ENCODE data around the gene ATOH8.
A peak's percentile ranks its signal among the peaks of the same experiment; 100 is the strongest.

Gene ATOH8

GRCh38 chr2:85801871-85802270 lies 48.1 kb downstream of the ATOH8 start:
- DNase-seq (ENCODE audit: low read depth, low spot score) = no peak

- DNase-seq (ENCODE audit: low read depth, low spot score) = no peak
Measured at GRCh38 chr2:85802354-85803103, 48.7 kb downstream of the ATOH8 start.

GRCh38 chr2:85803704-85804425 lies 50.1 kb downstream of the ATOH8 start:
- DNase-seq (ENCODE audit: low read depth, low spot score) = no peak

- no peak for DNase-seq (ENCODE audit: low read depth, low spot score)
Measured at GRCh38 chr2:85804583-85804982, 50.8 kb downstream of the ATOH8 start.

- no peak for DNase-seq (ENCODE audit: low read depth, low spot score)
Measured at GRCh38 chr2:85806358-85807118, 52.7 kb downstream of the ATOH8 start.

- DNase-seq (ENCODE audit: low read depth, low spot score) = no peak
Measured at GRCh38 chr2:85807756-85808155, 54.0 kb downstream of the ATOH8 start.

- DNase-seq (ENCODE audit: low read depth, low spot score) = no peak
Measured at GRCh38 chr2:85810371-85811179, 56.8 kb downstream of the ATOH8 start.

- DNase-seq (ENCODE audit: low read depth, low spot score) = no peak
Measured at GRCh38 chr2:85811180-85812093, 57.6 kb downstream of the ATOH8 start.

- no peak for DNase-seq (ENCODE audit: low read depth, low spot score)
Measured at GRCh38 chr2:85812094-85812735, 58.4 kb downstream of the ATOH8 start.

- no peak for DNase-seq (ENCODE audit: low read depth, low spot score)
Measured at GRCh38 chr2:85813211-85813981, 59.6 kb downstream of the ATOH8 start.

GRCh38 chr2:85813982-85814801 lies 60.4 kb downstream of the ATOH8 start:
- DNase-seq (ENCODE audit: low read depth, low spot score) = peak; percentile 45

- no peak for DNase-seq (ENCODE audit: low read depth, low spot score)
Measured at GRCh38 chr2:85814802-85815550, 61.2 kb downstream of the ATOH8 start.

GRCh38 chr2:85819811-85820510 lies 66.2 kb downstream of the ATOH8 start:
- DNase-seq (ENCODE audit: low read depth, low spot score) = no peak

GRCh38 chr2:85822766-85823165 lies 69.0 kb downstream of the ATOH8 start:
- no peak for DNase-seq (ENCODE audit: low read depth, low spot score)

- DNase-seq (ENCODE audit: low read depth, low spot score) = no peak
Measured at GRCh38 chr2:85823951-85824350, 70.2 kb downstream of the ATOH8 start.

- DNase-seq (ENCODE audit: low read depth, low spot score) = no peak
Measured at GRCh38 chr2:85826990-85827878, 73.4 kb downstream of the ATOH8 start.
